Stimulated activated CD4-positive, alpha-beta T cell treated with anti-CD3 and anti-CD28 coated beads, Interleukin-1b, Interleukin-23, amount 100 ng/mL, for 4 hours (primary cell): ENCODE data around the gene INAFM2.

Source experiments
- DNase-seq, 2 donors: peaks; one replicate each; pipeline ENCODE4 v3.0.0-alpha.2; 2020; ENCODE audit warnings: low read depth in 2 of 2

The INAFM2 gene

GRCh38 chr15:40287968-40288367 lies 35.5 kb upstream of the INAFM2 start:
- DNase-seq = no peak

DNA sequence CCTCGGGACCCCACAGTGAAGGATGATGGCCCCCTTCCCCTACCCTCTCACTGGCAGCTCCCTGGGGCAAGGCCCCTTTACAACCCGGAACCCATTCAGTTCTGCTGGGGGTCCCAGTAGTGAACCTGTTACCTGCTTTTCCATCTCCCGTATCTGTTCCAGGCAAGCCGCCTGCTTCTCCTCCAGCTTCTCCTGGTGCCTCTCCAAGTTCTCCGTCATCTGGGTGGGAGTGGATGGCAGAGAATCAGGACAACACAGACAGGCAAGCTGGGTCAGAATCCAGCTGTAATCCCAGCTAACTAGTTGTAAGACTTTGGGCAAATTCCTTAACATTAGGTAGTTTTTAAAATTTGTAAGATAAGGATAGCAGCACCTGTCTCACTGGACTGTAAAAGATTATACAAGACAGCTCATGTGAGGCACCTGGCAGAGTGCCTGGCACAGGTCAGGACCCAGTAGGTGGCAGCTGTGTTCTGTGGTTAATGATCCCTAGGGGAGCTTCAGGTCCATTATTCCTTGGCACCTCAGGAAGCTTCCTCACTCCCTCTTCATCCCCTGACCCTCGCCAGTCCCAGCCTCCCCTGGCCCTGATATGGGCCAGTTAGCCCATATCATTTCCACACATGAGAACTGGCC lies 34.2 kb upstream of the INAFM2 start:
- no peak for DNase-seq

DNA sequence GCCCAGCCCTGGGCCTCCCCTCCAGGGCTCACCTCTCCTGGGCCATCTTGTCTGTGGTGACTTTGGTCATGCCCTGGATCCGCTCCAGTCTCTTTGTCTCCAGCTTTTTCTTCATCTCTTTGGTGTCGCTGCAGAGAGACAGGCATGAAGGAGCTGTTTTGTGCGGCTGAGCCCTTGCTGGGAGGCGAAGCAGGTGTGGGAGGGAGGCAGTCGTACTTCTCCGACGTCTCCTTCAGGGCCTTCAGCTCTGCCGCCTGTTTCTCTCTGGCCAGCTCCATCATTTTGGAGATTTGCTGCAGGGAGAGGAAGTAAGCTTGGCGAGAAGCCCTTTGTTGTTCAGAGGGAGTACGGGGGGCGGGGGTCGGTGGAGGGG lies 33.0 kb upstream of the INAFM2 start:
- DNase-seq = no peak

DNA sequence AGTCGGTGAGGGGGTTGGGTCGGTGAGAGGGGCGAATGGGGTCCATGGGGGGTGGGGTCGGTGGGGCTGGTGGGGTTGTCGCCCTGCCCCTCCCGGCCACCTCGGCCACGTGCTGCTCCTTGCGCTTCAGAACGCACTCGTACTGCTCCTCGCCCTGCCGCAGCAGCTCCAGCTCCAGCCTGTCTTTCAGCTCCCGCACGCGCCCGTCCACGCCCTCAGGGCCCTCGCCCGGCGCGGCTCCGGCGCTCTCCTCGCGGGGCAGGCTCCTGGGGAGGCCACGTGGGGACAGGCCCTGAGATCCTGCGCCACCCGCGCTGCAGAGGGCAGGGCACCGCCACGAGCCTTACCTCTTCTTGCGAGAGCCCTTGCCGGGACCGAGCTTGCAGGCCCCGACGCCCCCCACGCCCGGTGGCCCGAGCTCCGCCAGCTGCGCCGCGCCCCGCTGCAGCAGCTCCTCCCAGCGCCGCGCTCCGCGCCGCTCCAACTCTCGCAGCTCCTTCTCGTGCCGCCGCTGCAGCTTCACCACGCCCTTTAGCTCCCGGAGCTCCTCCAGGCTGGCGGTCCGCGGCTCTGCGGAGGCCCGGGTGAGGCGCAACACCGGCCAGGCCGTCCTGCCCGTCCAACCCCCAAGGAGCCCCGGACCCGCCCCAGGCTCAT lies 32.4 kb upstream of the INAFM2 start:
- DNase-seq = no peak

DNA sequence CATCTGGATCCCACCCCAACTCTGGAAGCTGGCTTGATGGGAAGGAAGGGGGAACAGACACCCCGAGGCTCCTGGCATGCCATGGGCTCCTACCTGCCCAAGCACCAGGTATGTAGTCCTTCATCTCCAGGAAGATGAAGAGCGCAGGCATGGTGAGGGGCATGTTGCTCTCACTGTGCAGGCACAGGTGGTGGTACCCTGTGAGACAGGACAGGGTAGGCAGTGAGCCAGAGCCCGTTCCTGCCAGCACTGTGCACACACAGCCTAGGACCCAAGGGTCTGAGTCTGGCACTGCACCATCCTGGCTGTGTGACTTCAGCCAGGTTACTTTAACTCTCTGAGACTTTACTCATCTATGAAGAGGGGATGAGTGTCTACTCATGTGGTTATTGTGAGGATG lies 31.2 kb upstream of the INAFM2 start:
- DNase-seq = no peak

- no peak for DNase-seq
These were observed 30.5 kb upstream of the INAFM2 start for GRCh38 chr15:40293006-40293405.

DNA sequence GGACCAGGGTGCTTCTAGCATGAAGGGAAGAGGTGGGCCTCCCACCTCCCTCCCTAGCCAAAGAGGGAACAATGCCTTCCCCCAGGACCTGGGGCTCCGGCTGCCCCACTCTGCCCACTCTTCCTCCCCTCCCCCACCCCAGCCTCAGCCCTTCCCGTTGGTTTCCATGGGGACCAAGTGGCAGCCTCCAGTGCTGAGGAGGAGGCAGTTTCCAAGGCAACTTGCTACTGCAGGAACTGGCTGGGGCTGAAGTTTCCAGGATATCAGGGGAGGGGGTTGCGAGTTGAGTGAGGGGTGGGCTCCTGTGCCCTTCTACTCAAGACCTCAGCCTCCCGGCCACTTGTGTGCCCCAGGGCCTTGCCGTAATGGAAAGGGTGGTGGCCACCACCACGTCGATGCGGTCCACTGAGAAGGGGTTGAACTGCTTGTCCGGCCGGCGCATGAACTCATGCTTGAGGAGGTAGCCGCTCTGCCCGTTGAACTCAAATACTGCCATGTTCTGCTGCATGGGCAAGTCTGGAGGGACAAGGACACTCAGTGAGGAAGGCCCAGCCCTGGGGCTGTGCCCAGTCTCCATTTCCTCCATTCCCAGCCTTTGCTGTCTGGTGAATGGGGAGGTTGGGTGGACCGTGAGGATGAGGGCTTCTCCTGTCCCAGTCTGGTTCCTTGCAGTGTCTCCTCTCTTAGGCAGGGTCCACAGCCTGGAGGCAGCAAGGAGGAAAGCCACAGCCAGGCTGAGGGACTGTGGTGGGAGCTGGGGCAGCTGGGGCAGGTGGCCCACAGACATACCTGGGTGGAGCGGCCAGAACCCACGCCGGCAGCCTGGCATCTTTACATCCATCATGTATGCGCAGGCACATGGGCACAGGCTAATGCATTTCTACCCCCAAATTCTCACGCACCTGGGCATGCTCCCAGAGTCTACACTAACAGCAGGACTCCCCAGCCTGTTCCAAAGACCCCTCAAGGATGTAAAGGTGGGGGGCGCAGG lies 29.3 kb upstream of the INAFM2 start:
- DNase-seq = no peak

- no peak for DNase-seq
These were observed 28.2 kb upstream of the INAFM2 start for GRCh38 chr15:40295297-40295696.

- DNase-seq = no peak
These were observed 27.5 kb upstream of the INAFM2 start for GRCh38 chr15:40295877-40296560.

DNA sequence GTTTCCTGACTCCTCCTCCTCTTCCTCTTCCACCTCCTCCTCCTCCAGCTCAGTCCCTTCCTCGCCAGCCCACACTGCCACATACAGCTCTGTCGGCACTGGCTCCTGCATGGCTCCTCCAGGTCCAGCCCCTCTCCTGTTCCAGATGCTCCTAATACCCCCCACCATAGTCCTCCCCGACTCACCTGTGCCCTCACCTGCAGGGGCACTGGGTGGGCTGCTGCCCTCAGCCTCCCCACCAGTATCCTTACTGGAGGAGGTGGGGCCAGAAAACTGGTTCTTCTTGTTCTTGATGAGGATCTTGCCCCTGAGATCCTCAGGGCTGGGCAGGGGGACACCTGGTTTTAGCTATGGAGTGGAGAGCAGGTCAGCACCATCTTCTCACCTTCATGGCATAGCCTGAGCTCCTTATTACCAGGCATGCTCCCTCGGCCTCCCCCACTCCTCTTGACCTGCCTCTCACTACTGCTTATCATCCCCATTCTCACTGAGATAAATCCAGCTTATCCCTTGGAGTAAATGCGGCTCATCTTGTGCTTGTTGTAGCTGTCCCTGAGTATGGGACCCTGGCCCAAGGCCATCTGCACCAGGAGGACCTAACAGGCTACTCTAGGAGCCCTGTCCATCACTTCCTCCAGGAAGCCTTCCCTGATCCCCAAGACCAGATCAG lies 26.8 kb upstream of the INAFM2 start:
- no peak for DNase-seq

DNA sequence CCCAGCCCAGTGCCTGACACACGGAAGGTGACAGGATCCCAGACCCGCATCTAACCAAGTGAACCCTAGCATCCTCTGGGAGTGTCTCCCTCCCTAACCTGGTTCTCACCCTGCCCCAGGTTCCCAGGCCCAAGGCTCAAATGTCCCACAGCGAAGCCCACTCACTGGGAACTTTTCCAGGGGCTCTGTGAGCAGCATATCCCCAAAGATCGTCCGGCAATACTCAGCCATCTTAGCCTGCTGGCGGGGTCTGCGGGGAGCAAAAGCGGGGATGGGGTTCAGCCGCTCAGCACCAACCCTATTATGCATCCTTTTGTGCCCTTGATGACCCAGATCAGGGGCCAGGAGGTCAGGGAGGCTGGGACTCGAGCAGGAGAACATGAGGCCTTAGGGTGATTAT lies 26.1 kb upstream of the INAFM2 start:
- DNase-seq = no peak

GRCh38 chr15:40298216-40298935 lies 25.1 kb upstream of the INAFM2 start:
- no peak for DNase-seq

DNA sequence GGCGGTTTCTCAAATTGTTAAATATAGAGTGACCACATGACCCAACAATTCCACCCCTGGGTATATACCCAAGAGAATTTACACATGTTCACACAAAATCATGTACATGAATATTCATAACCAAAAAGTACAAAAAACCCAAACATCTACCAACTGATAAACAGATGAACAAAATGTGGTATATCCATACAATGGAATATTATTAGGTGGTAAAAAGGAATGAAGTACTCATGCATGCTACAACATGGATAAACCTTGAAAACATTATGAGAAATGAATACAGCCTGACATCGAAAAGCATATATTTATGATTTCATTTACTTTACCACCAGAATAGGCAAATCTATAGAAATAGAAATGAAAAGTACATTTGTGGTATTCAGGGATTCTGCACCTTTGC lies 23.1 kb upstream of the INAFM2 start:
- no peak for DNase-seq

GRCh38 chr15:40300771-40301170 lies 22.7 kb upstream of the INAFM2 start:
- no peak for DNase-seq

GRCh38 chr15:40301467-40302179 lies 21.9 kb upstream of the INAFM2 start:
- DNase-seq = no peak

DNA sequence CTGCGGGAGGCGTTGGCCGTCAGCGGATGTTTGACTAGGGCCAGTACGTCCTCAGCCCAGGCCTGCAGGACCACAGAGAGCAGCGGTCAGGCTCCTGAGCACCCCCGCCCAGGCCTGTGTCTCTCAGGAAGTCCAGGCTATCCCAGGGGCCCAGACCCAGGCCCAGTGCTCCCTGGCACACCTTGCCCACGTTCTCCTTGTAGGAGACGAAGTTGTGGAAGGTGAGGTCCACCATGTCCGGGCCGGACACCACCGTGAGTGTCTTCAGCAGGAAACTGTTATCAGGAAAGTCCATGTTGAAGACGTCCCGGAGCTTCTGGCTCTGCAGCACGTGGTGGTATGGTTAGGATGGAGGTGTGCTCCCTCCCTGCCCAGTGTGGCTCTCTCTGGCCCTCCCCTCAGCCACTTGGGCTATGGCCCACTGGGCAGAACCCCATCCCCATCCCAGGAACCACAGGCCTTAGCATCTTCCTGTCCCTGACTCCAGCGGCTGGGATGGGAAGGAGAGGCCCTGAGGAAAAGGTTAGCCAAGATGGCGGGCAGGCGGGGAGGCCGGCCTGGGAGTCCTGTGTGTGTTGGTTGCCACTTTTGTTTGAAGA lies 21.1 kb upstream of the INAFM2 start:
- DNase-seq = no peak

DNA sequence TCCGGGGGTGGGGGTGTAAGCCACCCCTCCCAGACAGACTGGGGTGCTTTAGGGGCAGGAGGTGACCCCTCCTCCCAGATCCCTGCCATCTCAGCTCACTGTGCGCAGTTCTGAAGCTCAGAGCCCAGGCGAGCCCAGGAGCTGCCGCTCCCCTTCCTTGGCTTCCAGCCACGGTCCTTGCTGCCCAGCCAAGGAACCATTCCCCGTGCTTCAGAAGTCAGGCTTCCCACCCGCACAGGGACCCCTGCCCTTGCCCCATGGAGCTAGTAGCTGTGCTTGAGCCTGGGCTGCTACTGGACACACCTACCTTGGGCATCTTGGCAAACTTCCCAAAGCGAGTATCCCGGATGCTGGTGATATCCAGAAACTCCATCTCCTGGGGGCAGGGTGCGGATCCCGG lies 20.5 kb upstream of the INAFM2 start:
- DNase-seq = no peak

GRCh38 chr15:40303576-40303975 lies 19.9 kb upstream of the INAFM2 start:
- no peak for DNase-seq

- DNase-seq = no peak
These were observed 18.2 kb upstream of the INAFM2 start for GRCh38 chr15:40305281-40305680.

DNA sequence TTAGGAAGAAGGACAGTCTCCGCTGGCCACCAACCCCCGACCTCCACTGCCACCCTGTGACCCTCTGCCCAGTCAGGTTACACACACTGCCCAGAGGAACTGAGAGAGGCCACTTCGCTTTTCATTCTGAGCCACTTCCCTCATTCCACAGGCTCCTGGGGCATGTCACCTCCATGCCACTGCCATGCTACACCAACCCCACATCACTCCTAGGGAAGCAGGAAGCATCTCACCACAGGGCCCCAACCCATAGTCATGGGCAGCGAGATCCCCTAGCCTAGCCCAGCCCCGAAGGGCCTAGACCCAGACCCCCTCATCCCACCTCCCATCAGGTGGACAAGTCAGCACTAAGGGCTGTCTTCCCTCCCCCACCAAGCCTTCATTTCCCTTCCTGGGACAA lies 17.1 kb upstream of the INAFM2 start:
- no peak for DNase-seq
